HepG2 (cell line): Measurements from ENCODE around the gene TAS2R10. TPM values are rescaled to one million over a fixed set of nuclear protein-coding genes. Genes with fewer than 3 reads are reported as not detected.
A peak's percentile ranks its signal among the peaks of the same experiment; 100 is the strongest.

Experiments
- CBFB ChIP-seq: sonication (generic); formaldehyde crosslinking; IDR thresholded peaks from 2 replicates; pipeline ENCODE4 v1.4.0; 2020; ENCODE audit warnings: missing genetic modification reagents
- CSRNP2 ChIP-seq: sonication (generic); formaldehyde crosslinking; conservative IDR thresholded peaks from 2 replicates; pipeline ENCODE4 v1.8.0; 2022; ENCODE audit warnings: low read depth, missing genetic modification reagents
- CTCF ChIP-seq: sonication (generic); formaldehyde crosslinking; IDR thresholded peaks from 2 replicates; pipeline ENCODE4 v1.5.0; 2020; ENCODE audit warnings: mild to moderate bottlenecking, missing genetic modification reagents, moderate library complexity
- FIP1L1 ChIP-seq: fragments of 200-400 bp; formaldehyde crosslinking; IDR thresholded peaks from 2 replicates; pipeline ENCODE4 v1.6.1; 2018; ENCODE audit warnings: low read depth, mild to moderate bottlenecking, low read length, moderate library complexity, borderline replicate concordance; ENCODE audit not compliant: insufficient read depth
- IKZF1 ChIP-seq: fragments of 450-650 bp; IDR thresholded peaks from 2 replicates; pipeline ENCODE4 v1.7.1; 2016
- JDP2 ChIP-seq: sonication (generic); formaldehyde crosslinking; IDR thresholded peaks from 2 replicates; pipeline ENCODE4 v1.8.1; 2022; ENCODE audit warnings: missing genetic modification reagents, borderline replicate concordance
- MEIS1 ChIP-seq: sonication (generic); formaldehyde crosslinking; IDR thresholded peaks from 2 replicates; pipeline ENCODE4 v1.9.0; 2021; ENCODE audit warnings: mild to moderate bottlenecking, missing genetic modification reagents, moderate library complexity, borderline replicate concordance
- MLLT10 ChIP-seq: sonication (generic); formaldehyde crosslinking; IDR thresholded peaks from 2 replicates; pipeline ENCODE4 v1.4.0; 2020; ENCODE audit warnings: missing genetic modification reagents
- MTF1 ChIP-seq: sonication (generic); formaldehyde crosslinking; IDR thresholded peaks from 2 replicates; pipeline ENCODE4 v1.5.0; 2020; ENCODE audit warnings: missing genetic modification reagents
- NBN ChIP-seq: fragments of 450-650 bp; conservative IDR thresholded peaks from 2 replicates; pipeline ENCODE4 v1.6.1; 2017
- PLRG1 ChIP-seq: fragments of 450-650 bp; conservative IDR thresholded peaks from 2 replicates; pipeline ENCODE4 v1.6.1; 2016
- PLSCR1 ChIP-seq: sonication (generic); formaldehyde crosslinking; IDR thresholded peaks from 2 replicates; pipeline ENCODE4 v1.5.0; 2020; ENCODE audit warnings: missing genetic modification reagents, mild to moderate bottlenecking, borderline replicate concordance
- RARG ChIP-seq: sonication (generic); formaldehyde crosslinking; IDR thresholded peaks from 2 replicates; pipeline ENCODE4 v1.4.0; 2020; ENCODE audit warnings: low read depth, mild to moderate bottlenecking, missing genetic modification reagents
- SALL1 ChIP-seq: sonication (generic); formaldehyde crosslinking; IDR thresholded peaks from 2 replicates; pipeline ENCODE4 v1.8.0; 2022; ENCODE audit warnings: mild to moderate bottlenecking, missing genetic modification reagents
- SALL2 ChIP-seq: sonication (generic); formaldehyde crosslinking; IDR thresholded peaks from 2 replicates; pipeline ENCODE4 v1.8.1; 2023; ENCODE audit warnings: mild to moderate bottlenecking, missing genetic modification reagents, inconsistent platforms
- SP140L ChIP-seq: sonication (generic); formaldehyde crosslinking; IDR thresholded peaks from 2 replicates; pipeline ENCODE4 v1.4.0; 2020; ENCODE audit warnings: missing genetic modification reagents, borderline replicate concordance
- SRSF4 ChIP-seq: fragments of 200-400 bp; formaldehyde crosslinking; IDR thresholded peaks from one replicate; pipeline ENCODE4 v1.6.1; 2018; ENCODE audit warnings: mild to moderate bottlenecking, low read depth, low read length, moderate library complexity; ENCODE audit not compliant: poor library complexity, severe bottlenecking
- STAG1 ChIP-seq: sonication (generic); formaldehyde crosslinking; IDR thresholded peaks from 2 replicates; pipeline ENCODE4 v1.4.0; 2020; ENCODE audit warnings: missing genetic modification reagents
- TEAD2 ChIP-seq: sonication (generic); formaldehyde crosslinking; IDR thresholded peaks from 2 replicates; pipeline ENCODE4 v1.9.0; 2021; ENCODE audit warnings: missing genetic modification reagents
- ZBTB7B ChIP-seq: sonication (generic); formaldehyde crosslinking; IDR thresholded peaks from 2 replicates; pipeline ENCODE4 v1.4.0; 2020; ENCODE audit warnings: missing genetic modification reagents
- ZFP36L1 ChIP-seq: sonication (generic); formaldehyde crosslinking; IDR thresholded peaks from 2 replicates; pipeline ENCODE4 v1.8.0; 2022; ENCODE audit warnings: mild to moderate bottlenecking, missing genetic modification reagents, moderate library complexity
- ZFP41 ChIP-seq: sonication (generic); formaldehyde crosslinking; IDR thresholded peaks from 2 replicates; pipeline ENCODE4 v1.4.0; 2020; ENCODE audit warnings: mild to moderate bottlenecking, missing genetic modification reagents, borderline replicate concordance
- ZMAT3 ChIP-seq: sonication (generic); formaldehyde crosslinking; conservative IDR thresholded peaks from 2 replicates; pipeline ENCODE4 v1.7.0; 2021; ENCODE audit warnings: missing genetic modification reagents
- ZNF10 ChIP-seq: sonication (generic); formaldehyde crosslinking; IDR thresholded peaks from 2 replicates; pipeline ENCODE4 v1.4.0; 2020; ENCODE audit warnings: mild to moderate bottlenecking, low read depth, missing genetic modification reagents, borderline replicate concordance
- ZNF24 ChIP-seq: fragments of 450-650 bp; IDR thresholded peaks from 2 replicates; pipeline ENCODE4 v1.6.1; 2017; ENCODE audit warnings: antibody characterized with exemption, mild to moderate bottlenecking
- ZNF263 ChIP-seq: sonication (generic); formaldehyde crosslinking; IDR thresholded peaks from 2 replicates; pipeline ENCODE4 v1.4.0; 2020; ENCODE audit warnings: missing genetic modification reagents
- ZNF704 ChIP-seq: sonication (generic); formaldehyde crosslinking; IDR thresholded peaks from 2 replicates; pipeline ENCODE4 v1.8.1; 2023; ENCODE audit warnings: mild to moderate bottlenecking, inconsistent platforms, moderate library complexity, missing genetic modification reagents, borderline replicate concordance
- ZNF773 ChIP-seq: sonication (generic); formaldehyde crosslinking; IDR thresholded peaks from 2 replicates; pipeline ENCODE4 v1.4.0; 2020; ENCODE audit warnings: missing genetic modification reagents, borderline replicate concordance
- polyA plus RNA-seq, 8 experiments: library from polyadenylated mRNA; depleted of rRNA in 3 of 8; stranded (reverse) in 7 of 8; unstranded in 1 of 8; fragments of >200 nt; fragmentation: Illumina TruSeq in 4 of 8; extraction: Trizol in 4 of 8; gene quantifications; 2 replicates each; pipeline versions ENCODE4 v1.2.1 to v1.2.3, GENCODE V29; 2011 to 2016; ENCODE audit warnings: low read depth in 4 of 8, missing spikeins in 1 of 8, mixed read lengths in 1 of 8; ENCODE audit not compliant: insufficient read depth in 1 of 8
- total RNA-seq, 5 experiments: library from RNA; depleted of rRNA; stranded (reverse); fragments of >200 nt; fragmentation: Illumina TruSeq; extraction: Trizol; gene quantifications; 2 replicates each; pipeline ENCODE4 v1.2.3, GENCODE V29; 2016; ENCODE audit warnings: low read depth in 1 of 5

Gene TAS2R10
- total and polyA plus RNA-seq, 2 of the 13 experiments (the other 11 are each of a cell fraction or from before 2014, with no cell fraction given): 0.98 to 1.00 TPM

- TF ChIP-seq CSRNP2 (no peak), ZBTB7B (CRISPR knock-in tag) (no peak), JDP2 (CRISPR knock-in tag) (no peak), ZNF24 (no peak), ZNF263 (peak; percentile 45), ZFP41 (no peak), TEAD2 (CRISPR knock-in tag) (no peak), ZFP36L1 (no peak), SALL2 (CRISPR knock-in tag) (no peak), SRSF4 (no peak), RARG (no peak), NBN (no peak), MEIS1 (CRISPR knock-in tag) (no peak), CBFB (no peak), PLSCR1 (CRISPR knock-in tag) (no peak), STAG1 (CRISPR knock-in tag) (peak; percentile 80), MLLT10 (no peak), PLRG1 (no peak), ZNF10 (no peak), SP140L (CRISPR knock-in tag) (no peak), IKZF1 (no peak), ZMAT3 (CRISPR knock-in tag) (no peak), MTF1 (CRISPR knock-in tag) (no peak), ZNF704 (no peak), ZNF773 (CRISPR knock-in tag) (no peak), FIP1L1 (no peak), CTCF (CRISPR knock-in tag) (peak; percentile 55), SALL1 (no peak)
These were observed 41.2 kb upstream of the TAS2R10 start (continued) for GRCh38 chr12:10867381-10867780.
